PC-3 (cell line): Measurements from ENCODE around the gene PPP2R5E. TPM values are rescaled to one million over a fixed set of nuclear protein-coding genes. Genes with fewer than 3 reads are reported as not detected.
A peak's percentile ranks its signal among the peaks of the same experiment; 100 is the strongest.

Source experiments
- ATAC-seq: fragments of 200-7000 bp; cut with Tn5 transposase; 2 replicates; pipeline ENCODE4 v1.9.1; 2020; ENCODE audit warnings: mild to moderate bottlenecking, moderate library complexity
- BruUV-seq: library from RNA; stranded (reverse); fragments of 400-500 nt; replicated peaks from 2 replicates; lab custom pipeline; 2021; lab: Mats Ljungman, UMichigan
- CTCF ChIA-PET: fragments of 300-600 bp; sonication (Branson Sonifier 250); formaldehyde crosslinking; loops from one replicate; lab custom pipeline; 2022; ENCODE audit warnings: antibody characterized with exemption; lab: Charles Lee
- POLR2A ChIA-PET: fragments of 300-600 bp; sonication (Branson Sonifier 250); formaldehyde crosslinking; loops from one replicate; lab custom pipeline; 2022; ENCODE audit warnings: antibody characterized with exemption; ENCODE audit not compliant: unreplicated experiment; lab: Charles Lee
- DNase-seq: peaks from one replicate; pipeline ENCODE4 v3.0.0-alpha.2; 2015
- H2AFZ ChIP-seq: fragments of 300-600 bp; sonication (generic); 2 replicates; pipeline ENCODE4 v1.6.0; 2016; ENCODE audit warnings: antibody characterized with exemption, low read length
- H3F3A ChIP-seq: fragments of 300-600 bp; sonication (generic); one replicate; pipeline ENCODE4 v1.6.0; 2017; ENCODE audit warnings: antibody characterized with exemption, low read length, control low read depth, mild to moderate bottlenecking; ENCODE audit not compliant: unreplicated experiment
- H3K27ac ChIP-seq: fragments of 300-600 bp; sonication (generic); 2 replicates; pipeline ENCODE4 v1.5.1; 2016; ENCODE audit warnings: mild to moderate bottlenecking, low read length
- H3K27me3 ChIP-seq: fragments of 300-600 bp; sonication (generic); 2 replicates; pipeline ENCODE4 v1.6.1; 2016; ENCODE audit warnings: low read length, mixed read lengths
- H3K36me3 ChIP-seq: fragments of 300-600 bp; sonication (generic); 2 replicates; pipeline ENCODE4 v1.6.1; 2016; ENCODE audit warnings: low read depth, mixed run types, low read length, mixed read lengths
- H3K4me1 ChIP-seq: fragments of 300-600 bp; sonication (generic); 2 replicates; pipeline ENCODE4 v1.5.1; 2016; ENCODE audit warnings: low read length; ENCODE audit not compliant: insufficient read depth
- H3K4me2 ChIP-seq: fragments of 300-600 bp; sonication (generic); 2 replicates; pipeline ENCODE4 v1.6.0; 2016; ENCODE audit warnings: low read length
- H3K4me3 ChIP-seq: fragments of 300-600 bp; sonication (generic); 2 replicates; pipeline ENCODE4 v1.5.1; 2016; ENCODE audit warnings: mild to moderate bottlenecking, low read length, mixed read lengths
- H3K79me2 ChIP-seq: fragments of 300-600 bp; sonication (generic); 2 replicates; pipeline ENCODE4 v1.6.1; 2017; ENCODE audit warnings: low read length, mixed read lengths
- H3K9ac ChIP-seq: fragments of 300-600 bp; sonication (generic); 2 replicates; pipeline ENCODE4 v1.6.0; 2016; ENCODE audit warnings: mild to moderate bottlenecking, low read length
- H3K9me2 ChIP-seq: fragments of 300-600 bp; sonication (generic); replicated peaks from 2 replicates; pipeline ENCODE4 v1.6.1; 2016; ENCODE audit warnings: mixed run types, low read length, mixed read lengths
- H3K9me3 ChIP-seq: fragments of 300-600 bp; sonication (generic); 2 replicates; pipeline ENCODE4 v1.6.1; 2016; ENCODE audit warnings: low read length, mixed read lengths
- H4K20me1 ChIP-seq: fragments of 300-600 bp; sonication (generic); 2 replicates; pipeline ENCODE4 v1.6.1; 2016; ENCODE audit warnings: low read length, mixed read lengths
- CTCF ChIP-seq: fragments of 300-600 bp; sonication (generic); conservative IDR thresholded peaks from 2 replicates; pipeline ENCODE4 v1.5.1; 2017; ENCODE audit warnings: antibody characterized with exemption, low read depth, mild to moderate bottlenecking, low read length
- EZH2 ChIP-seq: fragments of 300-600 bp; sonication (generic); IDR thresholded peaks from one replicate; pipeline ENCODE4 v1.6.1; 2017; ENCODE audit warnings: antibody characterized with exemption, mild to moderate bottlenecking, low read length; ENCODE audit not compliant: unreplicated experiment
- EZH2phosphoT487 ChIP-seq: fragments of 300-600 bp; sonication (generic); IDR thresholded peaks from 2 replicates; pipeline ENCODE4 v1.6.1; 2018; ENCODE audit warnings: mild to moderate bottlenecking, antibody characterized with exemption, low read length, borderline replicate concordance
- intact Hi-C: fragments of 100-400 bp; cut with micrococcal nuclease; formaldehyde crosslinking; loops from 2 replicates; pipeline ENCODE4 v1.9.0; 2023
- total RNA-seq: library from RNA; depleted of rRNA; stranded (reverse); fragments of >200 nt; gene quantifications from 2 replicates; pipeline ENCODE4 v1.2.3, GENCODE V29; 2014

PPP2R5E gene
- total RNA-seq, 1 experiment from 2014 or later = 17.2 TPM

GRCh38 chr14:63474111-63474510 is 69.1 kb downstream of the PPP2R5E start:
- intact Hi-C loops = loop anchor here (5.0 kb wide), 2 partner anchors 68 to 168 kb away; partner anchors contain the start of genes PPP2R5E and WDR89
- CTCF ChIA-PET = no interaction called here
- POLR2A ChIA-PET = no interaction called here

GRCh38 chr14:63472986-63473788 is 70.0 kb downstream of the PPP2R5E start:
- H2AFZ ChIP-seq = no peak overlapping the region
- H3K4me3 ChIP-seq = no peak overlapping the region
- POLR2A ChIA-PET = interaction anchor here (0.6 kb wide), 1 partner anchor 168 kb away, joined by 10 read pairs; the partner anchor contains the start of gene WDR89
- CTCF ChIA-PET = no interaction called here
- no peak overlapping the region for H3K4me2 ChIP-seq
- intact Hi-C loops = loop anchor here (5.0 kb wide), 2 partner anchors 69 to 169 kb away; partner anchors contain the start of genes PPP2R5E and WDR89
- H3F3A ChIP-seq = peaks cover 12% of the 10 kb centered on the region
- 0 out of 2 replicates have a peak overlapping the region, but pooled peaks have one; percentile 89 for H3K27ac ChIP-seq
- H4K20me1 ChIP-seq = peaks cover 4% of the 10 kb centered on the region; the same call in 1 of the 2 replicates
- peaks cover 86% of the 10 kb centered on the region for H3K79me2 ChIP-seq
- H3K36me3 ChIP-seq = no peaks in the 10 kb centered on the region
- DNase-seq (no peak), ATAC-seq (no peak)
- H3K4me1 ChIP-seq = peaks cover 46% of the 10 kb centered on the region
- H3K9ac ChIP-seq = no peak overlapping the region
- TF ChIP-seq CTCF = no peak
- no peak for TF ChIP-seq EZH2phosphoT487
- no peak for TF ChIP-seq EZH2
- no TSS peak for BruUV-seq
- H3K9me3 ChIP-seq = no peaks in the 10 kb centered on the region
- H3K9me2 ChIP-seq = no peaks in the 10 kb centered on the region
- H3K27me3 ChIP-seq = no peaks in the 10 kb centered on the region

More at GRCh38 chr14:63474111-63474510, 69.1 kb downstream of the PPP2R5E start:
- H3K9me3 ChIP-seq = no peaks in the 10 kb centered on the region
- no peak overlapping the region for H3K4me2 ChIP-seq
- no peaks in the 10 kb centered on the region for H3K27me3 ChIP-seq
- H3K36me3 ChIP-seq = no peaks in the 10 kb centered on the region
- BruUV-seq = no TSS peak
- H3K9ac ChIP-seq = no peak overlapping the region
- H4K20me1 ChIP-seq = peaks cover 4% of the 10 kb centered on the region; the same call in 1 of the 2 replicates
- H3K9me2 ChIP-seq = no peaks in the 10 kb centered on the region
- H3K4me1 ChIP-seq = peaks cover 37% of the 10 kb centered on the region
- peaks cover 12% of the 10 kb centered on the region for H3F3A ChIP-seq
- H2AFZ ChIP-seq = no peak overlapping the region
- TF ChIP-seq CTCF = no peak
- TF ChIP-seq EZH2phosphoT487 = no peak
- no peak for TF ChIP-seq EZH2
- no peak overlapping the region for H3K4me3 ChIP-seq
- peaks cover 87% of the 10 kb centered on the region for H3K79me2 ChIP-seq
- ATAC-seq = no peak
- no peak for DNase-seq
- H3K27ac ChIP-seq = no peak overlapping the region
